ENCODE measurements around the gene ADD3.

Gene ADD3

GRCh38 chr10:110170142-110170971 lies 162.6 kb downstream of the ADD3 start:
- H3K27me3 ChIP-seq (ENCODE audit: insufficient read depth, poor library complexity, severe bottlenecking): no peaks in the 10 kb centered on the region
- DNase-seq (ENCODE audit: low spot score) (no peak), ATAC-seq (ENCODE audit: low read depth) (no peak)
- H3K36me3 ChIP-seq (ENCODE audit: low read depth): no peaks in the 10 kb centered on the region
- H3K4me3 ChIP-seq (ENCODE audit: severe bottlenecking): no peak overlapping the region
- no peak for TF ChIP-seq CTCF (IDR thresholded peaks at IDR 0.05; ENCODE audit: poor library complexity, severe bottlenecking)
- no peak overlapping the region for H3K27ac ChIP-seq (ENCODE audit: poor library complexity, severe bottlenecking)
- H3K9me3 ChIP-seq (ENCODE audit: severe bottlenecking): no peaks in the 10 kb centered on the region
- H3K4me1 ChIP-seq (ENCODE audit: insufficient read depth, poor library complexity, severe bottlenecking): no peaks in the 10 kb centered on the region

- Histone ChIP-seq H3K9me3 (ENCODE audit: severe bottlenecking) (no peaks in the 10 kb centered on the region), H3K27me3 (ENCODE audit: insufficient read depth, poor library complexity, severe bottlenecking) (no peaks in the 10 kb centered on the region), H3K36me3 (ENCODE audit: low read depth) (no peaks in the 10 kb centered on the region), H3K4me3 (ENCODE audit: severe bottlenecking) (no peak overlapping the region), H3K27ac (ENCODE audit: poor library complexity, severe bottlenecking) (no peak overlapping the region), H3K4me1 (ENCODE audit: insufficient read depth, poor library complexity, severe bottlenecking) (no peaks in the 10 kb centered on the region)
- ATAC-seq (ENCODE audit: low read depth) (peak; percentile 82), DNase-seq (ENCODE audit: low spot score) (no peak)
- no peak for TF ChIP-seq CTCF (IDR thresholded peaks at IDR 0.05; ENCODE audit: poor library complexity, severe bottlenecking)
Measured at GRCh38 chr10:110171032-110171431, 163.2 kb downstream of the ADD3 start.

- H3K4me3 ChIP-seq (ENCODE audit: severe bottlenecking): no peak overlapping the region
- ATAC-seq (ENCODE audit: low read depth): peak; percentile 57; the same call in 2 of the 3 replicates
- no peaks in the 10 kb centered on the region for H3K4me1 ChIP-seq (ENCODE audit: insufficient read depth, poor library complexity, severe bottlenecking)
- no peak for DNase-seq (ENCODE audit: low spot score)
- H3K9me3 ChIP-seq (ENCODE audit: severe bottlenecking): no peaks in the 10 kb centered on the region
- H3K27ac ChIP-seq (ENCODE audit: poor library complexity, severe bottlenecking): no peak overlapping the region
- H3K27me3 ChIP-seq (ENCODE audit: insufficient read depth, poor library complexity, severe bottlenecking): no peaks in the 10 kb centered on the region
- H3K36me3 ChIP-seq (ENCODE audit: low read depth): no peaks in the 10 kb centered on the region
- no peak for TF ChIP-seq CTCF (IDR thresholded peaks at IDR 0.05; ENCODE audit: poor library complexity, severe bottlenecking)
Measured at GRCh38 chr10:110172155-110172554, 164.4 kb downstream of the ADD3 start.

- no peak overlapping the region for H3K27ac ChIP-seq (ENCODE audit: poor library complexity, severe bottlenecking)
- no peaks in the 10 kb centered on the region for H3K36me3 ChIP-seq (ENCODE audit: low read depth)
- no peaks in the 10 kb centered on the region for H3K27me3 ChIP-seq (ENCODE audit: insufficient read depth, poor library complexity, severe bottlenecking)
- TF ChIP-seq CTCF (IDR thresholded peaks at IDR 0.05; ENCODE audit: poor library complexity, severe bottlenecking): no peak
- ATAC-seq (ENCODE audit: low read depth): no peak
- H3K4me1 ChIP-seq (ENCODE audit: insufficient read depth, poor library complexity, severe bottlenecking): no peaks in the 10 kb centered on the region
- H3K9me3 ChIP-seq (ENCODE audit: severe bottlenecking): no peaks in the 10 kb centered on the region
- DNase-seq (ENCODE audit: low spot score): no peak
- no peak overlapping the region for H3K4me3 ChIP-seq (ENCODE audit: severe bottlenecking)
Measured at GRCh38 chr10:110174201-110174600, 166.4 kb downstream of the ADD3 start.

- Histone ChIP-seq H3K4me3 (ENCODE audit: severe bottlenecking) (no peak overlapping the region), H3K27me3 (ENCODE audit: insufficient read depth, poor library complexity, severe bottlenecking) (no peaks in the 10 kb centered on the region), H3K36me3 (ENCODE audit: low read depth) (no peaks in the 10 kb centered on the region), H3K27ac (ENCODE audit: poor library complexity, severe bottlenecking) (no peak overlapping the region), H3K4me1 (ENCODE audit: insufficient read depth, poor library complexity, severe bottlenecking) (no peaks in the 10 kb centered on the region), H3K9me3 (ENCODE audit: severe bottlenecking) (no peaks in the 10 kb centered on the region)
- DNase-seq (ENCODE audit: low spot score): no peak
- ATAC-seq (ENCODE audit: low read depth): no peak
- no peak for TF ChIP-seq CTCF (IDR thresholded peaks at IDR 0.05; ENCODE audit: poor library complexity, severe bottlenecking)
Measured at GRCh38 chr10:110174816-110175215, 167.0 kb downstream of the ADD3 start.

Data from RWPE2 (cell line).